Endothelial cell of umbilical vein (primary cell): ENCODE data around the gene SESN1. TPM values are rescaled to one million over a fixed set of nuclear protein-coding genes. Genes with fewer than 3 reads are reported as not detected.

Experiments
- BruUV-seq: library from RNA; stranded (reverse); fragments of 400-500 nt; replicated peaks from 2 replicates; lab custom pipeline; 2021; lab: Mats Ljungman, UMichigan
- CTCF ChIA-PET: fragments of 300-600, 350-600 bp; sonication (Branson Sonifier 250); formaldehyde crosslinking; loops from one replicate; lab custom pipeline; 2021; ENCODE audit warnings: antibody characterized with exemption, inconsistent platforms; lab: Charles Lee
- POLR2A ChIA-PET: fragments of 300-600, 350-600 bp; sonication (Branson Sonifier 250); formaldehyde crosslinking; loops from one replicate; lab custom pipeline; 2021; ENCODE audit warnings: antibody characterized with exemption, inconsistent platforms; lab: Charles Lee
- DNase-seq: peaks from one replicate; pipeline ENCODE4 v3.0.0-alpha.2; 2011; ENCODE audit warnings: low read depth, low spot score
- FAIRE-seq: peaks from 2 replicates; lab custom pipeline; 2011; peaks lifted over from hg19 to GRCh38; lab: Jason Lieb, UNC
- H2AFZ ChIP-seq: 2 replicates; pipeline ENCODE4 v1.6.0; 2012; ENCODE audit warnings: low read depth, low read length, control low read depth, inconsistent platforms
- H3K27ac ChIP-seq: 2 replicates; pipeline ENCODE4 v1.5.1; 2011; ENCODE audit warnings: low read depth, mild to moderate bottlenecking, control low read depth, low read length, moderate library complexity; ENCODE audit not compliant: insufficient read depth
- H3K27me3 ChIP-seq, 2 experiments: 2 replicates each; pipeline versions ENCODE4 v1.6.0 to v1.6.1; 2011; ENCODE audit warnings: low read length in 2 of 2, mixed read lengths in 1 of 2; ENCODE audit not compliant: control insufficient read depth in 2 of 2, insufficient read depth in 2 of 2
- H3K36me3 ChIP-seq, 2 experiments: 2 replicates in 1 of 2; 3 replicates in 1 of 2; pipeline ENCODE4 v1.5.1; 2011; ENCODE audit warnings: low read length in 2 of 2, mild to moderate bottlenecking in 1 of 2, moderate library complexity in 1 of 2; ENCODE audit not compliant: control insufficient read depth in 2 of 2, insufficient read depth in 2 of 2; ENCODE audit errors: extremely low read depth in 1 of 2
- H3K4me1 ChIP-seq: 3 replicates; pipeline ENCODE4 v1.5.1; 2011; ENCODE audit warnings: mild to moderate bottlenecking, low read length; ENCODE audit not compliant: control insufficient read depth, insufficient read depth; ENCODE audit errors: extremely low read depth
- H3K4me2 ChIP-seq: 2 replicates; pipeline ENCODE4 v1.6.1; 2011; ENCODE audit warnings: low read length, control low read depth, mixed read lengths; ENCODE audit not compliant: insufficient read depth
- H3K4me3 ChIP-seq, 3 experiments: fragments of 200-600 bp in 1 of 3; sonication (generic), shearing (Covaris generic) in 1 of 3; replicated peaks in 1 of 3; 2 replicates each; pipeline ENCODE4 v1.5.1; 2011 to 2016; ENCODE audit warnings: control low read depth in 3 of 3, low read length in 3 of 3, mild to moderate bottlenecking in 2 of 3, inconsistent platforms in 1 of 3, low read depth in 1 of 3, moderate library complexity in 1 of 3; ENCODE audit not compliant: insufficient read depth in 1 of 3
- H3K79me2 ChIP-seq: 2 replicates; pipeline ENCODE4 v1.6.0; 2012; ENCODE audit warnings: low read length, inconsistent platforms; ENCODE audit not compliant: control insufficient read depth, insufficient read depth
- H3K9ac ChIP-seq: replicated peaks from 2 replicates; pipeline ENCODE3; 2011; ENCODE audit warnings: low read length, control low read depth; ENCODE audit not compliant: insufficient read depth; ENCODE audit errors: extremely low read depth
- H3K9me1 ChIP-seq: replicated peaks from 3 replicates; pipeline ENCODE4 v1.6.0; 2011; ENCODE audit warnings: mild to moderate bottlenecking, low read length; ENCODE audit not compliant: control insufficient read depth, insufficient read depth; ENCODE audit errors: extremely low read depth
- H3K9me3 ChIP-seq: replicated peaks from 2 replicates; pipeline ENCODE4 v1.5.1; 2012; ENCODE audit warnings: low read length, inconsistent platforms; ENCODE audit not compliant: control insufficient read depth, insufficient read depth
- H4K20me1 ChIP-seq: replicated peaks from 2 replicates; pipeline ENCODE3; 2011; ENCODE audit warnings: mild to moderate bottlenecking, low read length; ENCODE audit not compliant: control insufficient read depth, insufficient read depth; ENCODE audit errors: extremely low read depth
- CTCF ChIP-seq, 2 donors: IDR thresholded peaks; 1 replicate in 1 of 2; 2 replicates in 1 of 2; pipeline ENCODE4 v1.5.1; 2011; ENCODE audit warnings: low read length in 2 of 2, mild to moderate bottlenecking in 2 of 2, moderate library complexity in 2 of 2, control low read depth in 1 of 2, inconsistent platforms in 1 of 2, low read depth in 1 of 2; ENCODE audit not compliant: insufficient read depth in 1 of 2; ENCODE audit errors: extremely low read depth in 1 of 2
- EZH2 ChIP-seq: IDR thresholded peaks from 2 replicates; pipeline ENCODE4 v1.6.1; 2012; ENCODE audit warnings: borderline replicate concordance, low read depth, mild to moderate bottlenecking, moderate library complexity, low read length, inconsistent platforms; ENCODE audit not compliant: severe bottlenecking
- FOS ChIP-seq: IDR thresholded peaks from 2 replicates; pipeline ENCODE4 v1.6.1; 2011; ENCODE audit warnings: mild to moderate bottlenecking, low read length, moderate library complexity, borderline replicate concordance; ENCODE audit not compliant: insufficient read depth
- GATA2 ChIP-seq: IDR thresholded peaks from 2 replicates; pipeline ENCODE4 v1.7.0; 2011; ENCODE audit warnings: low read depth, mild to moderate bottlenecking, moderate library complexity, mixed read lengths, low read length; ENCODE audit not compliant: insufficient read length, insufficient read depth
- JUN ChIP-seq: IDR thresholded peaks from 2 replicates; pipeline ENCODE4 v1.6.1; 2011; ENCODE audit warnings: borderline replicate concordance, low read depth; ENCODE audit not compliant: insufficient read length, insufficient read depth
- MYC ChIP-seq: IDR thresholded peaks from one replicate; pipeline ENCODE4 v1.6.1; 2011; ENCODE audit warnings: mild to moderate bottlenecking, low read depth, low read length
- POLR2A ChIP-seq: IDR thresholded peaks from 2 replicates; pipeline ENCODE4 v1.6.1; 2012; ENCODE audit warnings: low read depth, mild to moderate bottlenecking, control low read depth, low read length
- POLR2AphosphoS5 ChIP-seq: IDR thresholded peaks from 2 replicates; pipeline ENCODE4 v1.6.1; 2012; ENCODE audit warnings: low read depth, mild to moderate bottlenecking, control low read depth, low read length, moderate library complexity; ENCODE audit not compliant: insufficient read depth
- dilution Hi-C: fragments of 300-500 bp; cut with MboI; formaldehyde crosslinking; loops from one replicate; pipeline ENCODE4 v1.15.0; 2019; ENCODE audit warnings: low sequenced_read_pairs; ENCODE audit not compliant: extremely low pct_ligation_motif_present
- intact Hi-C: fragments of 100-400 bp; cut with micrococcal nuclease; formaldehyde crosslinking; loops from one replicate; pipeline ENCODE4 v1.10.0; 2022
- polyA plus RNA-seq, 4 experiments: library from polyadenylated mRNA; depleted of rRNA in 3 of 4; stranded (reverse) in 3 of 4; unstranded in 1 of 4; fragments of >200 nt; gene quantifications; 2 replicates each; pipeline versions ENCODE4 v1.2.1 to v1.2.3, GENCODE V29; 2011 to 2012; ENCODE audit warnings: missing spikeins in 1 of 4
- total RNA-seq: library from RNA; stranded (reverse); gene quantifications from 2 replicates; pipeline ENCODE4 v1.2.3, GENCODE V29; 2021
- TF ChIP-seq, protein P1 (sequence below): IDR thresholded peaks from 2 replicates; pipeline ENCODE4 v1.6.1; 2011; ENCODE audit not compliant: insufficient read depth, insufficient read length

Gene SESN1
- total and polyA plus RNA-seq, 2 donors (not counting 3 experiments of a cell fraction or from before 2014, with no cell fraction given) = 7.1 to 15.6 TPM

DNA sequence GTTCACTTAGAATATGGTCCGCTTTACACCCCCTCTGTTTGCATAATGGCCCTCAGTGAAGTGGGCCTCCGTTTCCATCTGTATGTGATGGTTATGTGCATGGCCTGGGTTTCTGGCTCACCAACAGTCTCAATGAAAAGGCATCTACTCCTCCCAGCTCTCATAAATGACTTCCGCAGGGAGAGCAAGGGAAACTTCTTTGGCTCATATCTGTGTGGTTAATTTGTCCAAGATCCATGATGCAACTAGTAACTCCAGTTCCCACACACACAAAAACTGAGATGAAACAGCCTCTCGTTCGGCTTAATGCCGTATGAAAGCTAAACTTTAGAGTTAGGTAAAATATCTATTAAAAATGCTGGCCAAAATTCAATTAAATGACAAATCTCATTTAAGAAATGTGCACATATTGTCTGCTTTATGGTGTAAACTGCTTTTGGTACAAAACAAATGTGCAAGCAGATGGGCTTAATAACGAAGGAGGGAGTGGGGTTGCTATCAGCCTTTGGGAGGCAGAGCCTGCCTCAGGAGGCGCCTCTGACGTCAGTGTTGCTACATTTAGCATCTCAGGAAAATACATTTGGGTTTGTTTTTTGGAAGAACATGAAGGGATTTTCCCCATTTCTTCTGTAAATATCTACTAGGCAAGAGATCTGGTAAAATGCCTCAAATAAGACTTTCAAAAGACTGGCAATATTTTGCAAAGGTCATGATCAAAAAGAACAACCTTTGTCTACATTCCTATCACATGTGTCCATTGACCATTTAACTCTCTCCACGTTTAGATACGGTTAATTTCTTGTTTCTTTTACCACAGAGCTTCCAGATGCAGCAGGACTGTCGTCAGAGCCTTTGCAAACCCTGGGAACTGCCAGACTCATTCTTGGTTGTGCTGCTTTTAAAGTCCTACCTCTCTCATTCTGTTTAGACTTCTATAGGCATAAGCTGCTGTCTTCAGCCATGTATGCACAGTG is 149.7 kb downstream of the SESN1 start:
- no peaks in the 10 kb centered on the region for H3K4me1 ChIP-seq
- intact Hi-C loops (no loop called here), dilution Hi-C loops (no loop called here)
- no peak overlapping the region for H3K9ac ChIP-seq
- H3K79me2 ChIP-seq = no peaks in the 10 kb centered on the region
- ChIA-PET POLR2A (no interaction called here), CTCF (interaction anchor here (1.3 to 1.7 kb wide), 2 partner anchors 10 to 11 kb away, joined by 3 read pairs; no protein-coding TSS in a partner anchor)
- H3K9me3 ChIP-seq = no peaks in the 10 kb centered on the region
- no peaks in the 10 kb centered on the region for H4K20me1 ChIP-seq
- no peak overlapping the region for H3K27ac ChIP-seq
- no peak for DNase-seq
- H2AFZ ChIP-seq = no peak overlapping the region
- TF ChIP-seq, protein P1, sequence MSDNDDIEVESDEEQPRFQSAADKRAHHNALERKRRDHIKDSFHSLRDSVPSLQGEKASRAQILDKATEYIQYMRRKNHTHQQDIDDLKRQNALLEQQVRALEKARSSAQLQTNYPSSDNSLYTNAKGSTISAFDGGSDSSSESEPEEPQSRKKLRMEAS = no peak
- TF ChIP-seq POLR2AphosphoS5 (no peak), JUN (no peak), MYC (no peak), GATA2 (no peak), EZH2 (no peak), FOS (no peak), POLR2A (no peak), CTCF (IDR thresholded peaks at IDR 0.05; ENCODE audit: extremely low read depth in 1 of 2, insufficient read depth in 1 of 2, low read depth in 1 of 2, low read length in 2 of 2) (no peak)
- H3K27me3 ChIP-seq = no peaks in the 10 kb centered on the region
- BruUV-seq = no TSS peak
- no peak for FAIRE-seq
- no peak overlapping the region for H3K4me2 ChIP-seq
- no peak overlapping the region for H3K4me3 ChIP-seq
- no peaks in the 10 kb centered on the region for H3K36me3 ChIP-seq
- no peaks in the 10 kb centered on the region for H3K9me1 ChIP-seq
